CD14-positive monocyte (primary cell): ENCODE measurements around the gene YOD1. TPM values are rescaled to one million over a fixed set of nuclear protein-coding genes. Genes with fewer than 3 reads are reported as not detected.
A peak's percentile ranks its signal among the peaks of the same experiment; 100 is the strongest.

Experiments
- DNase-seq, 3 donors: peaks; one replicate each; pipeline ENCODE4 v3.0.0-alpha.2; 2011 to 2022
- H2AFZ ChIP-seq: 2 replicates; pipeline ENCODE4 v1.6.0; 2012; ENCODE audit warnings: mild to moderate bottlenecking, low read depth, low read length, inconsistent platforms; ENCODE audit not compliant: insufficient read depth, poor library complexity, severe bottlenecking
- H3K27ac ChIP-seq, 2 donors: 1 replicate in 1 of 2; 2 replicates in 1 of 2; pipeline ENCODE4 v1.5.1; 2012 to 2013; ENCODE audit warnings: low read length in 2 of 2, control low read depth in 1 of 2, inconsistent platforms in 1 of 2, low read depth in 1 of 2, mild to moderate bottlenecking in 1 of 2
- H3K27me3 ChIP-seq, 2 donors: one replicate each; pipeline versions ENCODE4 v1.6.0 to v1.6.1; 2011 to 2013; ENCODE audit warnings: low read length in 2 of 2; ENCODE audit not compliant: control insufficient read depth in 2 of 2, insufficient read depth in 2 of 2
- H3K36me3 ChIP-seq, 2 donors: replicated peaks in 1 of 2; 1 replicate in 1 of 2; 2 replicates in 1 of 2; pipeline versions ENCODE4 v1.5.1 to v1.6.1; 2012 to 2013; ENCODE audit warnings: low read length in 2 of 2, control low read depth in 1 of 2, inconsistent platforms in 1 of 2, mild to moderate bottlenecking in 1 of 2; ENCODE audit not compliant: insufficient read depth in 2 of 2, control insufficient read depth in 1 of 2
- H3K4me1 ChIP-seq, 2 donors: 1 replicate in 1 of 2; 2 replicates in 1 of 2; pipeline versions ENCODE4 v1.5.1 to v1.6.1; 2012 to 2013; ENCODE audit warnings: low read length in 2 of 2, control low read depth in 1 of 2, inconsistent platforms in 1 of 2, mild to moderate bottlenecking in 1 of 2, moderate library complexity in 1 of 2; ENCODE audit not compliant: insufficient read depth in 2 of 2, control insufficient read depth in 1 of 2
- H3K4me2 ChIP-seq: replicated peaks from 2 replicates; pipeline ENCODE3; 2012; ENCODE audit warnings: low read length, moderate library complexity, mild to moderate bottlenecking; ENCODE audit not compliant: poor library complexity, severe bottlenecking; ENCODE audit errors: extremely low read depth
- H3K4me3 ChIP-seq, 3 experiments: fragments of 200-600 bp in 1 of 3; sonication (generic) in 1 of 3; replicated peaks in 1 of 3; 1 replicate in 2 of 3; 2 replicates in 1 of 3; pipeline ENCODE4 v1.5.1; 2011 to 2013; ENCODE audit warnings: low read length in 3 of 3, mild to moderate bottlenecking in 3 of 3, control low read depth in 2 of 3, low read depth in 2 of 3, inconsistent platforms in 1 of 3, moderate library complexity in 1 of 3
- H3K79me2 ChIP-seq: 2 replicates; pipeline ENCODE4 v1.6.0; 2012; ENCODE audit warnings: mild to moderate bottlenecking, control low read depth, inconsistent platforms, low read length, moderate library complexity; ENCODE audit not compliant: insufficient read depth
- H3K9ac ChIP-seq: 2 replicates; pipeline ENCODE4 v1.6.0; 2017; ENCODE audit warnings: low read length, mild to moderate bottlenecking; ENCODE audit not compliant: insufficient read depth, poor library complexity, severe bottlenecking
- H3K9me3 ChIP-seq, 2 donors: replicated peaks in 1 of 2; 1 replicate in 1 of 2; 2 replicates in 1 of 2; pipeline versions ENCODE4 v1.5.1 to v1.6.1; 2012 to 2013; ENCODE audit warnings: low read length in 2 of 2, control low read depth in 1 of 2; ENCODE audit not compliant: control insufficient read depth in 1 of 2, insufficient read depth in 1 of 2
- H4K20me1 ChIP-seq: 2 replicates; pipeline ENCODE4 v1.6.0; 2012; ENCODE audit warnings: mild to moderate bottlenecking, low read length, control low read depth, moderate library complexity; ENCODE audit not compliant: insufficient read depth
- H3K27ac Mint-ChIP-seq, 7 donors: one replicate each; pipeline ENCODE4 v1.8.0; 2020; ENCODE audit warnings: mild to moderate bottlenecking in 7 of 7, mixed read lengths in 7 of 7, moderate library complexity in 6 of 7, inconsistent platforms in 2 of 7
- H3K27me3 Mint-ChIP-seq, 3 donors: one replicate each; pipeline ENCODE4 v1.8.0; 2021 to 2022; ENCODE audit warnings: low read depth in 3 of 3, mild to moderate bottlenecking in 3 of 3, mixed read lengths in 3 of 3, moderate library complexity in 3 of 3, inconsistent platforms in 1 of 3
- H3K36me3 Mint-ChIP-seq, 2 donors: one replicate each; pipeline ENCODE4 v1.8.0; 2020; ENCODE audit warnings: mixed read lengths in 2 of 2, inconsistent platforms in 1 of 2, mild to moderate bottlenecking in 1 of 2
- H3K4me1 Mint-ChIP-seq: one replicate; pipeline ENCODE4 v1.8.0; 2020; ENCODE audit warnings: mild to moderate bottlenecking, mixed read lengths
- H3K4me3 Mint-ChIP-seq, 2 donors: one replicate each; pipeline ENCODE4 v1.8.0; 2020; ENCODE audit warnings: mild to moderate bottlenecking in 2 of 2, mixed read lengths in 2 of 2, moderate library complexity in 1 of 2
- H3K9me3 Mint-ChIP-seq, 7 donors: one replicate each; pipeline ENCODE4 v1.8.0; 2020 to 2022; ENCODE audit warnings: mixed read lengths in 7 of 7, mild to moderate bottlenecking in 6 of 7, moderate library complexity in 6 of 7, inconsistent platforms in 2 of 7
- CTCF ChIP-seq: fragments of 200-600 bp; IDR thresholded peaks from one replicate; pipeline ENCODE4 v1.8.0; 2022; ENCODE audit warnings: antibody characterized with exemption, mild to moderate bottlenecking
- WGBS: methylation state at CpG from one replicate; pipeline ENCODE4 v1.1.5; 2013; ENCODE audit warnings: missing lambda C conversion rate; ENCODE audit not compliant: insufficient coverage; 5-methylcytosine and 5-hydroxymethylcytosine counted together
- intact Hi-C, 2 donors: fragments of 100-400 bp; cut with micrococcal nuclease; formaldehyde crosslinking; loops; one replicate each; pipeline versions ENCODE4 v1.15.0 to v1.15.1; 2023
- polyA plus RNA-seq, 3 donors: library from polyadenylated mRNA; depleted of rRNA in 1 of 3; unstranded in 2 of 3; stranded (reverse) in 1 of 3; fragments of 300-500 nt in 2 of 3; fragments of >200 nt in 1 of 3; fragmentation: Illumina TruSeq in 2 of 3; gene quantifications; 1 replicate in 2 of 3; 2 replicates in 1 of 3; pipeline ENCODE4 v1.2.3, GENCODE V29; 2012 to 2021

Gene YOD1
- polyA plus RNA-seq, 3 donors, result 1.6 to 8.2 (median 1.7) TPM

- Histone ChIP-seq H3K27ac (no peak overlapping the region), H2AFZ (no peak overlapping the region), H3K4me3 (no peak overlapping the region), H3K36me3 (no peaks in the 10 kb centered on the region), H4K20me1 (no peaks in the 10 kb centered on the region), H3K4me1 (peaks cover 14 to 15% of the 10 kb centered on the region in 2 donors), H3K27me3 (no peaks in the 10 kb centered on the region), H3K9ac (no peak overlapping the region), H3K9me3 (no peaks in the 10 kb centered on the region), H3K79me2 (no peaks in the 10 kb centered on the region), H3K4me2 (no peak overlapping the region)
- peak overlapping the region in 1 of 7 donors; percentile 43 for H3K27ac Mint-ChIP-seq
- no peaks in the 10 kb centered on the region for H3K36me3 Mint-ChIP-seq
- H3K4me1 Mint-ChIP-seq, result peaks cover 16% of the 10 kb centered on the region
- H3K27me3 Mint-ChIP-seq, result peaks cover 5 to 6% (median 5%) of the 10 kb centered on the region in 3 donors
- no peaks in the 10 kb centered on the region for H3K9me3 Mint-ChIP-seq
- DNase-seq, result no peak
- H3K4me3 Mint-ChIP-seq, result no peak overlapping the region
- intact Hi-C loops, result no loop called here
- 94% methylated on average over 16 of the region's 18 CpGs for WGBS
- no peak for TF ChIP-seq CTCF
Measured at GRCh38 chr1:207027206-207027777, 23.7 kb downstream of the YOD1 start.

- Histone ChIP-seq H3K9me3 (no peaks in the 10 kb centered on the region), H3K4me1 (peaks cover 14 to 15% of the 10 kb centered on the region in 2 donors), H4K20me1 (no peaks in the 10 kb centered on the region), H3K9ac (no peak overlapping the region), H3K79me2 (no peaks in the 10 kb centered on the region), H3K4me2 (no peak overlapping the region), H3K27ac (no peak overlapping the region), H3K36me3 (no peaks in the 10 kb centered on the region), H2AFZ (no peak overlapping the region), H3K27me3 (no peaks in the 10 kb centered on the region), H3K4me3 (no peak overlapping the region)
- Mint-ChIP-seq H3K9me3 (no peaks in the 10 kb centered on the region), H3K36me3 (no peaks in the 10 kb centered on the region), H3K4me3 (no peak overlapping the region), H3K27me3 (peaks cover 2 to 3% (median 3%) of the 10 kb centered on the region in 3 donors), H3K27ac (no peak overlapping the region), H3K4me1 (peaks cover 17% of the 10 kb centered on the region)
- DNase-seq, result no peak
- intact Hi-C loops, result no loop called here
- no peak for TF ChIP-seq CTCF
- WGBS, result 81% methylated on average over 2 of the region's 4 CpGs
Measured at GRCh38 chr1:207026104-207026534, 24.9 kb downstream of the YOD1 start.
